Uterus (tissue), 4 donors: ENCODE data around the gene SPECC1. TPM values are rescaled to one million over a fixed set of nuclear protein-coding genes. Genes with fewer than 3 reads are reported as not detected.
A peak's percentile ranks its signal among the peaks of the same experiment; 100 is the strongest.

Source experiments
- DNase-seq, 2 donors: peaks; one replicate each; pipeline ENCODE4 v3.0.0-alpha.2; 2019 to 2020
- H3K27ac ChIP-seq, 2 donors: fragments of 200-600 bp; sonication (generic); 1 replicate in 1 of 2; 2 replicates in 1 of 2; pipeline ENCODE4 v1.5.1; 2016 to 2018
- H3K27me3 ChIP-seq, 2 donors: fragments of 200-600 bp; sonication (generic); one replicate each; pipeline ENCODE4 v1.5.1; 2018 to 2019; ENCODE audit warnings: control low read depth in 1 of 2
- H3K36me3 ChIP-seq, 2 donors: fragments of 200-600 bp; sonication (generic); one replicate each; pipeline ENCODE4 v1.5.1; 2019; ENCODE audit warnings: control low read depth in 1 of 2
- H3K4me1 ChIP-seq, 2 donors: fragments of 200-600 bp; sonication (generic); one replicate each; pipeline ENCODE4 v1.5.1; 2018 to 2019; ENCODE audit warnings: control low read depth in 1 of 2
- H3K4me3 ChIP-seq, 2 donors: fragments of 200-600 bp; sonication (generic); 1 replicate in 1 of 2; 2 replicates in 1 of 2; pipeline ENCODE4 v1.5.1; 2018 to 2019; ENCODE audit warnings: mild to moderate bottlenecking in 1 of 2
- H3K9me3 ChIP-seq, 2 donors: fragments of 200-600 bp; sonication (generic); one replicate each; pipeline ENCODE4 v1.5.1; 2019; ENCODE audit warnings: control low read depth in 1 of 2
- CTCF ChIP-seq, 4 experiments: fragments of 200-600 bp in 2 of 4; fragments of 450-650 bp in 2 of 4; sonication (generic) in 2 of 4; IDR thresholded peaks; one replicate each; pipeline ENCODE4 v1.5.1; 2016 to 2019; ENCODE audit warnings: antibody characterized with exemption in 4 of 4, mild to moderate bottlenecking in 2 of 4, moderate library complexity in 1 of 4
- POLR2A ChIP-seq, 2 donors: fragments of 450-650 bp; IDR thresholded peaks; one replicate each; pipeline ENCODE4 v1.6.1; 2016; ENCODE audit warnings: antibody characterized with exemption in 2 of 2, mild to moderate bottlenecking in 1 of 2, moderate library complexity in 1 of 2
- intact Hi-C: fragments of 100-400 bp; cut with DNase I; formaldehyde crosslinking; loops from one replicate; pipeline ENCODE4 v1.15.1; 2023; ENCODE audit warnings: low total_unique reads
- total RNA-seq, 4 donors: library from RNA; depleted of rRNA in 3 of 4; stranded (reverse); fragments of >200 nt in 3 of 4; gene quantifications; one replicate each; pipeline versions ENCODE4 v1.1.0 to v1.2.4, GENCODE V29; 2014 to 2023
- donor health status: DM: yes; HTN: yes; CAD: no.

The SPECC1 gene
- total RNA-seq, 4 donors from 2014 or later, result 22.6 to 63.0 (median 44.0) TPM

GRCh38 chr17:20263595-20263994, 254.4 kb downstream of the SPECC1 start:
- TF ChIP-seq CTCF (IDR thresholded peaks at IDR 0.05) (no peak), POLR2A (IDR thresholded peaks at IDR 0.05) (no peak)
- Histone ChIP-seq H3K4me1 (no peaks in the 10 kb centered on the region), H3K27ac (peak overlapping the region; percentile 82 to 89), H3K27me3 (no peaks in the 10 kb centered on the region), H3K36me3 (no peaks in the 10 kb centered on the region), H3K4me3 (no peak overlapping the region), H3K9me3 (no peaks in the 10 kb centered on the region)
- DNase-seq, result peak in 1 of 2 donors; percentile 53
- intact Hi-C loops, result no loop called here

GRCh38 chr17:20264996-20265395, 255.8 kb downstream of the SPECC1 start:
- H3K4me1 ChIP-seq, result no peaks in the 10 kb centered on the region
- no peaks in the 10 kb centered on the region for H3K27me3 ChIP-seq
- intact Hi-C loops, result no loop called here
- TF ChIP-seq CTCF (IDR thresholded peaks at IDR 0.05), result no peak
- no peak for TF ChIP-seq POLR2A (IDR thresholded peaks at IDR 0.05)
- H3K36me3 ChIP-seq, result no peaks in the 10 kb centered on the region
- H3K9me3 ChIP-seq, result no peaks in the 10 kb centered on the region
- no peak for DNase-seq
- peak overlapping the region; percentile 82 to 89 for H3K27ac ChIP-seq
- no peak overlapping the region for H3K4me3 ChIP-seq

GRCh38 chr17:20266806-20267458, 257.8 kb downstream of the SPECC1 start:
- intact Hi-C loops, result no loop called here
- H3K27ac ChIP-seq, result peak overlapping the region in 1 of 2 donors; percentile 48
- no peaks in the 10 kb centered on the region for H3K4me1 ChIP-seq
- no peak overlapping the region for H3K4me3 ChIP-seq
- no peaks in the 10 kb centered on the region for H3K27me3 ChIP-seq
- no peaks in the 10 kb centered on the region for H3K9me3 ChIP-seq
- peak in 1 of 2 donors; percentile 50 for DNase-seq
- no peaks in the 10 kb centered on the region for H3K36me3 ChIP-seq
- no peak for TF ChIP-seq POLR2A (IDR thresholded peaks at IDR 0.05)

GRCh38 chr17:20267459-20267842, 258.3 kb downstream of the SPECC1 start:
- Histone ChIP-seq H3K27ac (peak overlapping the region in 1 of 2 donors; percentile 48), H3K4me1 (no peaks in the 10 kb centered on the region), H3K4me3 (no peak overlapping the region), H3K9me3 (no peaks in the 10 kb centered on the region), H3K36me3 (no peaks in the 10 kb centered on the region), H3K27me3 (no peaks in the 10 kb centered on the region)
- no peak for DNase-seq
- TF ChIP-seq CTCF (IDR thresholded peaks at IDR 0.05) (no peak), POLR2A (IDR thresholded peaks at IDR 0.05) (no peak)
- intact Hi-C loops, result no loop called here

- TF ChIP-seq CTCF (IDR thresholded peaks at IDR 0.05), result no peak
- no peak for TF ChIP-seq POLR2A (IDR thresholded peaks at IDR 0.05)
- Histone ChIP-seq H3K27me3 (no peaks in the 10 kb centered on the region), H3K36me3 (no peaks in the 10 kb centered on the region), H3K9me3 (no peaks in the 10 kb centered on the region), H3K27ac (no peak overlapping the region), H3K4me1 (no peaks in the 10 kb centered on the region), H3K4me3 (no peak overlapping the region)
- intact Hi-C loops, result no loop called here
- DNase-seq, result no peak
Measured at GRCh38 chr17:20270369-20270768, 261.2 kb downstream of the SPECC1 start.
